Fibroblast of lung (primary cell): ENCODE results near the gene NEO1. TPM values are rescaled to one million over a fixed set of nuclear protein-coding genes. Genes with fewer than 3 reads are reported as not detected.

Experiments
- DNase-seq, 2 donors: peaks; one replicate each; pipeline versions ENCODE4 v3.0.0 to v3.0.0-alpha.2; 2010; ENCODE audit warnings: low read depth in 2 of 2
- H2AFZ ChIP-seq: 2 replicates; pipeline ENCODE4 v1.5.1; 2012; ENCODE audit warnings: low read length, control low read depth, inconsistent platforms
- H3K27ac ChIP-seq: 2 replicates; pipeline ENCODE4 v1.5.1; 2011; ENCODE audit warnings: low read length, control low read depth; ENCODE audit not compliant: insufficient read depth
- H3K27me3 ChIP-seq: 2 replicates; pipeline ENCODE4 v1.5.1; 2011; ENCODE audit warnings: mild to moderate bottlenecking, low read length; ENCODE audit not compliant: control insufficient read depth, insufficient read depth
- H3K36me3 ChIP-seq: 2 replicates; pipeline ENCODE4 v1.5.1; 2011; ENCODE audit warnings: low read length; ENCODE audit not compliant: control insufficient read depth, insufficient read depth
- H3K4me1 ChIP-seq: 2 replicates; pipeline ENCODE4 v1.5.1; 2011; ENCODE audit warnings: low read length; ENCODE audit not compliant: control insufficient read depth, insufficient read depth; ENCODE audit errors: extremely low read depth
- H3K4me2 ChIP-seq: 2 replicates; pipeline ENCODE4 v1.5.1; 2011; ENCODE audit warnings: low read length, control low read depth; ENCODE audit not compliant: insufficient read depth; ENCODE audit errors: extremely low read depth
- H3K4me3 ChIP-seq, 4 experiments: fragments of 200-600 bp in 1 of 4; sonication (generic) in 1 of 4; replicated peaks in 1 of 4; 2 replicates each; pipeline ENCODE4 v1.5.1; 2011 to 2016; ENCODE audit warnings: low read length in 4 of 4, low read depth in 3 of 4, mild to moderate bottlenecking in 3 of 4, control low read depth in 2 of 4, inconsistent platforms in 1 of 4, mixed read lengths in 1 of 4; ENCODE audit not compliant: insufficient read depth in 1 of 4; ENCODE audit errors: control extremely low read depth in 1 of 4
- H3K79me2 ChIP-seq: 2 replicates; pipeline ENCODE4 v1.5.1; 2012; ENCODE audit warnings: mild to moderate bottlenecking, low read length, inconsistent platforms; ENCODE audit not compliant: control insufficient read depth, insufficient read depth
- H3K9ac ChIP-seq: 2 replicates; pipeline ENCODE4 v1.5.1; 2011; ENCODE audit warnings: mild to moderate bottlenecking, low read length, control low read depth; ENCODE audit not compliant: insufficient read depth
- H3K9me3 ChIP-seq: 2 replicates; pipeline ENCODE4 v1.5.1; 2012; ENCODE audit warnings: low read depth, low read length; ENCODE audit not compliant: control insufficient read depth, insufficient read depth
- H4K20me1 ChIP-seq: 2 replicates; pipeline ENCODE4 v1.5.1; 2011; ENCODE audit warnings: low read length; ENCODE audit not compliant: control insufficient read depth, insufficient read depth; ENCODE audit errors: extremely low read depth
- CTCF ChIP-seq, 2 donors: IDR thresholded peaks in 1 of 2; conservative IDR thresholded peaks in 1 of 2; 1 replicate in 1 of 2; 2 replicates in 1 of 2; pipeline ENCODE4 v1.5.1; 2011 to 2012; ENCODE audit warnings: low read length in 2 of 2, control low read depth in 1 of 2, inconsistent platforms in 1 of 2, low read depth in 1 of 2, mild to moderate bottlenecking in 1 of 2
- EZH2 ChIP-seq: IDR thresholded peaks from 2 replicates; pipeline ENCODE4 v1.5.1; 2012; ENCODE audit warnings: low read length, control low read depth, mild to moderate bottlenecking; ENCODE audit errors: missing control alignments
- polyA plus RNA-seq, 2 donors: library from polyadenylated mRNA; depleted of rRNA in 1 of 2; stranded (reverse) in 1 of 2; unstranded in 1 of 2; fragments of >200 nt; gene quantifications; 2 replicates each; pipeline ENCODE4 v1.2.1, GENCODE V29; 2011 to 2012; ENCODE audit warnings: missing spikeins in 1 of 2
- total RNA-seq: library from RNA; depleted of rRNA; stranded (reverse); fragments of >200 nt; gene quantifications from 2 replicates; pipeline ENCODE4 v1.2.1, GENCODE V29; 2014

The NEO1 gene
- total and polyA plus RNA-seq, 2 donors (not counting 1 experiment from before 2014, with no cell fraction given) = 6.2 to 19.3 TPM

- peak in 1 of 2 donors; percentile 27 for DNase-seq
These were observed 181.4 kb downstream of the NEO1 start for GRCh38 chr15:73233623-73234022.

GRCh38 chr15:73237910-73238309 lies 185.6 kb downstream of the NEO1 start:
- no peaks in the 10 kb centered on the region for H4K20me1 ChIP-seq

More at GRCh38 chr15:73233623-73234022, 181.4 kb downstream of the NEO1 start:
- Histone ChIP-seq H3K4me3 (no peak overlapping the region), H3K9ac (no peak overlapping the region), H3K36me3 (no peaks in the 10 kb centered on the region), H4K20me1 (no peaks in the 10 kb centered on the region), H3K9me3 (no peaks in the 10 kb centered on the region), H3K27ac (no peak overlapping the region), H3K4me2 (no peak overlapping the region), H3K79me2 (no peaks in the 10 kb centered on the region), H3K27me3 (no peaks in the 10 kb centered on the region), H2AFZ (no peak overlapping the region), H3K4me1 (peaks cover 2% of the 10 kb centered on the region)
- TF ChIP-seq EZH2 = no peak
- no peak for TF ChIP-seq CTCF (conservative IDR thresholded peaks at IDR 0.05 in 1 of 2, IDR thresholded peaks at IDR 0.05 in 1 of 2; ENCODE audit: low read depth in 1 of 2, low read length in 2 of 2)

GRCh38 chr15:73239564-73240215 lies 187.4 kb downstream of the NEO1 start:
- Histone ChIP-seq H3K4me3 (no peak overlapping the region), H3K27ac (no peak overlapping the region), H2AFZ (no peak overlapping the region), H3K4me2 (no peak overlapping the region), H3K9me3 (no peaks in the 10 kb centered on the region), H3K36me3 (no peaks in the 10 kb centered on the region), H3K79me2 (no peaks in the 10 kb centered on the region), H3K4me1 (no peaks in the 10 kb centered on the region), H3K9ac (no peak overlapping the region), H4K20me1 (no peaks in the 10 kb centered on the region), H3K27me3 (no peaks in the 10 kb centered on the region)
- TF ChIP-seq EZH2 = no peak
- peak in 1 of 2 donors; percentile 18 for TF ChIP-seq CTCF (conservative IDR thresholded peaks at IDR 0.05 in 1 of 2, IDR thresholded peaks at IDR 0.05 in 1 of 2; ENCODE audit: low read depth in 1 of 2, low read length in 2 of 2)
- peak in 1 of 2 donors; percentile 9 for DNase-seq

More at GRCh38 chr15:73237910-73238309, 185.6 kb downstream of the NEO1 start:
- H3K4me1 ChIP-seq = no peaks in the 10 kb centered on the region
- H2AFZ ChIP-seq = no peak overlapping the region
- no peak overlapping the region for H3K27ac ChIP-seq
- H3K4me3 ChIP-seq = no peak overlapping the region
- no peaks in the 10 kb centered on the region for H3K79me2 ChIP-seq
- no peak for DNase-seq
- no peak for TF ChIP-seq CTCF (conservative IDR thresholded peaks at IDR 0.05 in 1 of 2, IDR thresholded peaks at IDR 0.05 in 1 of 2; ENCODE audit: low read depth in 1 of 2, low read length in 2 of 2)
- no peak for TF ChIP-seq EZH2
- H3K4me2 ChIP-seq = no peak overlapping the region
- no peak overlapping the region for H3K9ac ChIP-seq
- H3K27me3 ChIP-seq = no peaks in the 10 kb centered on the region
- H3K36me3 ChIP-seq = no peaks in the 10 kb centered on the region
- H3K9me3 ChIP-seq = no peaks in the 10 kb centered on the region
